ENCODE results near the gene TDRD10.

TDRD10 gene

DNA sequence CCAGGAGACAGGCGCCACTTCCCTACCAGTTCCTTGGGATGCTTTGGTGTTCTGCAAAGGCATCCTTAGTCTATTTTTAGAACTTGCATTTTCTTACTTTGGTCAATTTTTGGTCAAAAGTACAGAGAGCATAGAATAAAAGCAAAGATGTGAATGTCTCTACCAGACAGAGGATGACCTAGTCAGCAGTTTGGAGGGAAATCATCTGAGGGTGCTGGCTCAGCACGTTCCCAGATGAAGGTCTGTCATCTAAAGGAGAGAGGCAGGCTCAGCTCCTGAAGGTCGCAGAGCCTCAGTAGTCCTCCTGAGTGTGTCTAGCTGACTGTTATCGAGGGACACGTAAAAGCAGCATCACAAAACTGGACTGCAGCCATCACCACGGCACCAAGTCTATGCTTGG lies 80.9 kb downstream of the TDRD10 start:
- no peak for DNase-seq

DNA sequence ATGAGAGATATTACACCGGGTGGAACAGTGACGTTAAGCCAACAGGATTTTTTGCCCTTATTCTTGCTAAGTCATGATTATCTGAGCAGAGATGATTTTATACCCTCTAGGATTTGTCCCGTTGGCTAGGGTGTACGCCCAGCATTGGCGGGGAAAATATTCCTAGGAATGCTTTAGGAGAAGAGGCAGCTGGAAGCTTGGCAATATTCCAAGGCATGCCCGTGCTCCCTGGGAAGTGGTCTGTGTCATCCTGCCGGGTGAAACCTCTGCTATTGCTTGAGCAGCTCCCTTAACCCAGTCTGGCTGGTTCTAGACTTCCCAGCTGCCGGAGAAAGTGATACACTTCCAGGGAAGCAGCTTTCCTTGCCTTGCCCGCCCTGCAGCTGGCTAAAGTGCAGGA lies 81.8 kb downstream of the TDRD10 start:
- no peak for DNase-seq

DNA sequence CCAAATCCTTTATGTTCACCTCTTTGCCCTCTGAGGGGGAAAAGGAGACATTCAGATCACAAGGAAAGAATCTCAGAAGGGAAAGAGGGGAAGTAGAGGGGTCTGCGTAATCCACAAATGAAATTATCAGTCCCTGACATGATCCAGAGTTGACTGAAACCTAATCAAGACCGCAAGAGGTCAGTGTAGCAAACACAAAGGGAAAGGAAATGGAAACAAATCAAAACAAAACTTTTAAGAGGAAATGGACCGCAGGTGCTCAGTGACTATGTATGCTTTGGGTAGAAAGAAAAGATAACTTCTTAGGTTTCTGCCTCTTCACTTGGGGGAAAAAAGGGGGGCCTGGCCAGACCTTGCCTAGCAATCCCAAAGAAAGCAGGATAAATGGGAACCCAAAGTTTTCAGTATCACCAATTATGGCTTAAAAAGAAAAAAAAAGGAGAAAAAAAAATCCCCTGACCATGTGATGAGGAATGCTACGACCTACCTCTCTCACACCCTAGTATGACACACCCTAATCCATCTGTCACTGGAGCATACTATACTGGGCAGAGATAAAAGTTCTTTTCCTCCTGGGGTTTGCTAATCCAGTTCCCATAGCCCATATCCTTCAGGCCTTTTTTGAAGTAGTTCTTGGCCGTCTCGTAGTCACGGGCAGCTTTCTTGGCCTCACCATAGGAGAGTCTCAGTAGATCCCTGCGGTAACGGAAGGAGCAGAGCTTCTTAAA lies 82.4 kb downstream of the TDRD10 start:
- DNase-seq = no peak

DNA sequence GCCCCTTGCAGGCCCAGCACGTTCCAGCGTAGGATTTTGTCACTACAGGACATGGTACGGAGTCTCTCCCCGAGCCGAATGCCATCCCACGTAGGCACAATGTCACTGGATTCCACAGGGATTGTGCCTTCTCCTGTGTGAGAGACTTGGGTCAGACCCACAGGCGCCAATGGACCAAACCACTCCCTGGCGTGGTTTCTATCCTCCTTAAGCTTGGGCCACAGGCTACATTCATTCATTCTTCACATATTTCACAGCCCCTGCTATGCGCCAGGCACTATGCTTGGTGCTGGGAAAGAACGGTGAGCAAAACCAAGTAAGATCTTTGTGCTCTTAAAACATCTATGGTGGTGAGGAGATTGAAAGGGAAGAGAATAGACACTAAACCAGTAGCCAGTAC lies 84.2 kb downstream of the TDRD10 start:
- DNase-seq = no peak

DNA sequence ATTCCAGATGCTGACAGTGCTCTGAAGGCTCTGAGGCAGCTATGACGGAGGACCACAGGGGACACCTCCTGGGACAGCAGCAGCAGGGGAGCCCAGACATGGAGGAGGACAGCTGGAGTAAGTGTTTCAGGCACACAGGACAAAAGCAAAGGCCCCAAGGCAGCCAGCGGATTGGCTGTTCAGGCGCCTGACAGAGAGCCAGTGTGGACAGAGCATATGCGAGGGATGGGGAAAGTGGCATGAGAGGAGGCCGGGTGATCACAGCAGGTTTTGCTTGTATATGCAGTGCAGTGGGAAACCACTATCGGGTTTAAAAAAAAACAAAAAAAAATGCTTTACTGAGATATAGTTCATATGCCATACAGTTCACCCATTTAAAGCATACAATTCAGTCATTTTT lies 84.6 kb downstream of the TDRD10 start:
- no peak for DNase-seq

DNA sequence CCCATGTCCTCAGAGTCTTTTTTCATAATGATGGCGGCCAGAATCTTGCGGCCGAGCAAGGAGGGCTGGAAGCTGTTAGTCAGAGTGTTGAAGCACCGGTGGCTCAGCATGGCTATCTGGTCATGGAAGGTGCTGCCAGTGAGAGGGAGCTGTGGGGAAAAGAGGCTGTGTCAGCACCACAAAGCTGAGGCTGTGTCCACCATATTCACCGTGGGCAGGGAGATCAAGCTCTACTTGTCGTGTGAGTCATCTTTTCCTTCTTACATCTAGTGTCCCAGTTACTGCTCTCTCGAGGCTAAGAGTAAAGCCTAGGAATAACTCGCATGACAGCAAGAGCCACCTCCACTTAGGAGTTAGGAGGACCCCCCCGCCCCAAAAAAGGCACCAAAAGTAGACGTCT lies 87.8 kb downstream of the TDRD10 start:
- DNase-seq = no peak

DNA sequence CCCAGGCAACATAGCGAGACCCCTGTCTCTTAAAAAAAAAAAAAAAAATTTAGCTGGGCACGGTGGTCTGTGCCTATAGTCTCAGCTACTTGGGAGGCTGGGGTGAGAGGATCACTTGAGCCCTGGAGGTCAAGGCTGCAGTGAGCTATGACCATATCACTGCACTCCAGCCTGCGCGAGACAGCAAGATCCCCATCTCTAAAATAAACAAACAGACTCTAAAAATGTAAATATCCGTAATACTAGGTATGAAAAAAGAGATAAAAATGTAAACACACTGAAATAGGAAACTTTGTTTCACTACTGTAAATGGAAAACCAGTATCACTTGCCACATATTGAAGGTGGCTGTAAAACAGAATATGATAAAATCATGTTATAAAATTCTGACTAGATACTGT lies 88.7 kb downstream of the TDRD10 start:
- no peak for DNase-seq

DNA sequence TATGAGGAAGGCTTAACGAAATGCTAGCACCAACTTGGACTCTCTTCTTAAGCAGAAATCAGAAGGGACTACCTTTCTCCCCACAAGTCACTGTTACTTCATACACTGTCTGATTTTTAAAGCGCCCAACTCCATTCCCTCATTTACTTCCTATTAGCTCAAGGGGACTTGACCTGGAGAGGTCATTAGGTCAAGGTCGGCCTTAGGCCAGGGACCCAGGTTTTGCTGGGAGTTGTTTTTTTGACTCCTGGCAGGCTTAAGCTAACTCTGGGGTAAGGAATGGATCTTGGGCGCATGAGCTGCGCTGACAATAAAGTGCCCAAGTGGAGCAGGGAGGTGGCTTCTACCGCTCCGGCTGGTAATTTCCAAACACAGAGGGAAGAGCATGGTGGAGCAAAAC lies 89.2 kb downstream of the TDRD10 start:
- no peak for DNase-seq

DNA sequence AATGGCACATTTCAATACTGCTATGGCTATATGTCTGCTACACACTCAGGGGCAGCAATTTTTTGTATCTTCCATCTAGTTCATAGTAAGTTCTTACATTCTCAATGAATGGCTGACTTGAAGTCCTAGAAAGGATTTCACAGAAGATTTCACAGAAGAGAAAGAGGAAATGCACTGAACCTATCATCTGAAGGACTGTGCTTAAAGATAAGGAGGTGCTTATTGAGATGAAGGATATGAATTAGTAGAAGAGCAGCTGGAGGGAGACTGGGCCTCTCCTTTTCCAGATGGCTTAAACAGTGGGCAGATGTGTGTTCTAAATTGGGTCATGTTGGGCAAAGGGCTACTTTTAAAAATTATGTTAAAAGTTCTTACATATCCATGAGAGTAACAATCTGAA lies 91.4 kb downstream of the TDRD10 start:
- no peak for DNase-seq

DNA sequence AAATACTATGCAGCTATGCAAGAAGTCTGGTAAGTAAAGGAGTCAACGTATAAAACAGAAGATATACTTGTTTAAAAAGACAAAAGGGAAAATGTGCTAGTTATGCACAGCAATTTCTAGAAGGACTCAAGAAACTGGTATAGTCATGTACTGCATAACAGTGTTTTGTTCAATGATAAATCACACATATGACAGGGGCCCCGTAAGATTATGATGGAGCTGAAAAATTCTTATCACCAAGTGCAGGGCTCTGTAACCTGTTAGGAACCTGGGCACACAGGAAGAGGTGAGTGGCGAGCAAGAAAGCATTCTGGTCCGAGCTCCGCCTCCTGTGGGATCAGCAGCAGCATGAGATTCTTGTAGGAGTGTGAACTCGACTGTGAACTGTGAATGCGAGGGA lies 92.8 kb downstream of the TDRD10 start:
- DNase-seq = no peak

DNA sequence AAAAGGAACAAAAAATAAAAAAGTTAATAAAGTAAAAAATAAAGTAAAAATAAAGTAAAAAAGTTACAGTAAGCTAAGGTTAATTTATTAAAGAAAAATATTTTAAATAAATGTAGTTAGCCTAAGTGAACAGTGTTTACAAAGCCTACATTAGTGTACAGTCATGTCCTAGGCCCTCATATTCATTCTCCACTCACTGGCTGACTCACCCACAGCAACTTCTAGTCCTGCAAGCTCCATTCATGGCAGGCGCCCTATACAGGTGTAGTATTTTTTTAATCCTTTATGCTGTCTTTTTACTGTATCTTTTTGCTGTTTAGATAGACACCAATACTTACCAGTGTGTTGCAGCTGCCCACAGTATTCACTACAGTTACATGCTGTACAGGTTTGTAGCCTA lies 93.6 kb downstream of the TDRD10 start:
- no peak for DNase-seq

All from stimulated activated naive CD4-positive, alpha-beta T cell (primary cell).